Measurements from ENCODE around the gene SPAG16. TPM values are rescaled to one million over a fixed set of nuclear protein-coding genes. Genes with fewer than 3 reads are reported as not detected.
"Not testable (repeated sequence)": the region's sequence is repeated elsewhere in the genome, so short reads cannot be mapped to it uniquely, and the experiment has no call there.

SPAG16 gene
- polyA plus RNA-seq, 1 donor: 15.4 TPM

GRCh38 chr2:213559053-213559452 lies 274.8 kb downstream of the SPAG16 start:
- no peak for DNase-seq

GRCh38 chr2:213561759-213562158 lies 277.5 kb downstream of the SPAG16 start:
- DNase-seq: no peak

DNA sequence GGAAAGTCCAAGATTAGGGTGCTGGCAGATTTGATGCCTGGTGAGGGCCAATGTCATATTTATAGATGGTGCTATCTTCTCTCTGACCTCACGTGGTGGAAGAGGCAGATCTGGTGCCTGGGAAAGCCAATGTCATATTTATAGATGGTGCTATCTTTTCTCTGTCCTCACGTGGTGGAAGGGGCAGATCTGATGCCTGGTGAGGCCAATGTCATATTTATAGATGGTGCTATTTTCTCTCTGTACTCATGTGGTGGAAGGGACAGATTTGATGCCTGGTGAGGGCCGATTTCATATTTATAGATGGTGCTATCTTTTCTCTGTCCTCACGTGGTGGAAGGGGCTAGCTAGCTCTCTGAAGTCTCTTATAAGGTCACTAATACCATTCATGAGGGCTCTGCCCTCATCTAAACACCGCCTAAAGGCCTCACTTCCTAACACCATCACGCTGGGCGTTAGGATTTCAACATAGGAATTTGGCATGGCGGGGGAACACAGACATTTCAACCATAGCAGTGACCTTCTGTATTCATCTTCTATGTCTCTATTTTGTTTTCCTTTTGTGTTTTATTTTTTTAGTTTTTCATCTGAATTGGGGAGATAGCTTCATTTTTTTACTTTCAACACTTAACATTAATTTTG lies 278.4 kb downstream of the SPAG16 start:
- no peak for DNase-seq

DNA sequence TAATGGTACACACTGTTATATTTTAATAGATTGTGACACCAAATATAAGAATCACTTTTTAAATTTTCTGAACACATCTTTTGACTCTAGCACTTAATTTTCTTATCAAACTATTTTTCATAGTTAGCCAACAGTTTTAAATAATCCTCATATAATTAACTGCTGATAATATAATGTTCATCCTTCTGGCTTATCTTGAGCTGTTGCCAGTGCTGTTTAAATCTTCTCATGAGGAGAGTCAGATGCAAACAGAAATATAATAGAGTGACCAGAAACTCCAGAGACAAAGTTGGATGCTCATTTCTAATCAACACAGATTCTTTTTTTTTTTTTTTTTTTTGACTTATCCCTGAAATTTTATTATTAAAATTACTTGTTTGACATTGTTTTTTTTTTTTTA lies 282.6 kb downstream of the SPAG16 start:
- no peak for DNase-seq

DNA sequence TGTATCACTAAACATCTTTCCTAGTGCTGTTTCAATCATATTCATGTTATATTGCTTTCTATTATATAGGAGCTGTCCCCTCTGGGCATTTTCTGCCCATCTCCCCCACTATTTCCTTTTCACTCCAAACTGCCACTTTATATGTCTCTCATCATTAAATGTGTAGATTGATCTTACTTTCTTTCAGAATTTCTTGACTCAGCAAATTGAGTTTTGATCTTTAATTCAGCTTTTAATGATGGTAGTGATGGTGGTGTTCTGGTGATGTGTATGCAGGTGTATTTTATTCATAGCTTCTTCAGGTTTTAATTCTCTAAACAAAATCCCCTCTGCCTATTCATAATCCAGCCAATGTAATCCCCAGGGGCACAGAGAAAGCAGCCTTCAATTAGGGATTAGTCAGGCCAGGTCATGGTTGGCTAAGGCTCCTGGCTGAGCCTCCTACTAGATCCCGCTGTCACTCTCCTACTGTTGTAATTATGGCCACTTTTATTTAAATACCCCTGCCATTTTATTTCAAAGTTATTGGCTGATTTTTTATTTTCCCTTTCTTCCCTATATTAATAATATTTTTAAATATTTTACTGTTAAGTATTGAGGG lies 325.4 kb downstream of the SPAG16 start:
- no peak for DNase-seq

DNA sequence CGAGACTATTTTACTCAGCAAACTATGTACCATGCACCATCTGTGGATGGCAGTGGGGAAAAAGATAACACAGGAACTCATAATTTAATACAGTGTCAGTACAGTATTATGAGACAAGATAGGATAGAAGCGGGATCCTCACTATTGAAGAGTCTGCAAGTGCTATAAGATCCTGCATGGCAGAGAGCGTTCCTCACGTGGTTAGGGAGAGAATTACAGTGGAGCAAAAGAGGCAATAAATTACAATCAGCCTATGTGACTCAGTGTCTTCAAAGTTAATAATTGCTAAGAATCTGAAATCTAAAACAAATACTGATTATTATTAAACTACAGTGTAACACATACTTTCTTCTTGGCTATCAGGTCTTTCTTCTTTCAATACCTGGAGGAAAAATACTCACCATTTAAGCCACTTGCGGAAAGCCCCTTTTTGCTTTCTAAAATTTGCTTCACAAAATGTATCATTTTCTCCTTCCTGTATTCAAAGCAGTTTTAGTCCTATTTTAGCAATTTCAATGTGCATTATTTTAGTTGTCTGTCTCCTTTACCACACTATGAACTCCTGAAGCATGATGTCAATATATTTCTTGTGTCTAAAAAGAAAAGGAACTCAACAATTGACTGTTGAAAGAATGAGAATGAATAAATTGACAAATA lies 342.9 kb downstream of the SPAG16 start:
- no peak for DNase-seq

DNA sequence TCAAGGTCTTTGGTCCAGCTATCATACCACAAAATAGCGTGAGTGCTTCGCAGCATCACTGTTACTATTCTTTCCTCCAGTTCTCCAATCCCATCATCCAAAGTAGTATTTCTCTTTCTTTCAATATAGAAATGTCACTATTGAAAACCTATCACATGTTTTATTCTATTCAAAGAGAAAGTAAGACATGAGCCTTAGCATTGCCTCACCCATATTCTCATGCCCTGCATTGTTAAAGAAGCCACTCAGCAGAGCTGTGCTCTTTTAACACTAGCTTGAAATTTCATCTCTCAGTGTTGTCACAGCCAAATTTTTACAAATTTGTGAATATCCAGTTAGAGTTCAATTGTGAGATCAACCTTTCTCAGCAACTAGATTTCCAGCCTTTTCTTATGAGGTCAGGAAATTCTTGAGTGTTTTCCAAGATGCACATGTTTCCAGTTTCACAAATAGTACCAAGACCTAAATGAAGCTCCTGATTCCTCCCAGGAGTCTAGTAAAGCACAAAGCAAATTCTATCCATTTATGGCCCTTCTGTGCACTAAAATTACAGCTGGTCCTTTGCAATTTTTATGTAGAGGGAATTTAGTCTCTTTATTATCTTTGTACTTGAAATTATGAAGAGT lies 343.7 kb downstream of the SPAG16 start:
- peak; percentile 15 for DNase-seq

DNA sequence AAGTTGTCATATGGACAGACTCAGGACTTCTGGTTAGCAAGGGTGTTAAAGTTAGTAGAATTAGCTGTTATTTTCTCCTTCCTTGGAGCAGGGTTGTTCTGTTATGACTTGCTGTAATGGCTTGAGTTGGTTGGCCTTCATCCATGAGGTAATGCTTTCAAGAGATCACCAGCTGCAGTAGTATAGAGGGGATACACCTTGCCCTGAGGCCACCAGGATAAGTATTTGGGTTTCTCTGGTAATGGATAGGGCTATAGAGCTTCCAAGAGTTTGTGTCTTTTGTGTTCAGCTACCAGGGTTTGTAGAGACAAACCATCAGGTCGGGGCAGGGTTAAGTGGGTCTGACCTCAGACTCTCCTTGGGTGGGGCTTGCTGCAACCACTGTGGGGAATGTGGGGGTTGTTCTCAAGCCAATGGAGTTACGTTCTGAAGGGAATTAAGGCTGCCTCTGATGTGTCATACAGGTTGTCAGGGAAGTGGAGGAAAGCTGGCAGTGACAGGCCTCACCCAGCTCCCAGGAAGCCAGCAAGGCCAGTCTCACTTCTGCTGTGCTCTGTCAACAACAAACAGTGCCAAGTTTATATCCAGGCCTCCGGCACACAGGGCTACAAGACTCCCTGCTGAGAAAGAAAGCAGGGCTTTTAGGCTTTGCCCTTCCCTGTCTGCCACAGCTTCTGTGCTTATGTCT lies 356.6 kb downstream of the SPAG16 start:
- no peak for DNase-seq

- no peak for DNase-seq
These were observed 360.7 kb downstream of the SPAG16 start for GRCh38 chr2:213644926-213645325.

DNA sequence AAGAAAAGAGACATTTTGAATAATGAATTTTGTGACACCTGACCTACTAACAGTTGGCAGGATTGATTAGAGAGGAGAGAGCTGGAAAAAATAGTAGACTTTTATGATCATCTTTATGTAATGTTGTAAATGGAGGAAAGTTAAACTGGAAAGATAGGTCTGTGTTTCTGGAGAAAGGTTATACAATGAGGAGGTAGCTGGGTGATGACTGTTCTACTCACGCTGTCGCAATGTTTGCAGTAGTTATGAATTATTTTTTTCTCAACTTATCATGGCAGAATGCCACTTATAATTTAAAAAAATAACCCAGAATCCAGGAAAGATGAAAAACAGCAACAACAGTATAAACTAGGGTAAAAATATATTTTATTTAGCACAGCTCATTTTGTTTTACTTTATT lies 364.9 kb downstream of the SPAG16 start:
- DNase-seq: no peak

DNA sequence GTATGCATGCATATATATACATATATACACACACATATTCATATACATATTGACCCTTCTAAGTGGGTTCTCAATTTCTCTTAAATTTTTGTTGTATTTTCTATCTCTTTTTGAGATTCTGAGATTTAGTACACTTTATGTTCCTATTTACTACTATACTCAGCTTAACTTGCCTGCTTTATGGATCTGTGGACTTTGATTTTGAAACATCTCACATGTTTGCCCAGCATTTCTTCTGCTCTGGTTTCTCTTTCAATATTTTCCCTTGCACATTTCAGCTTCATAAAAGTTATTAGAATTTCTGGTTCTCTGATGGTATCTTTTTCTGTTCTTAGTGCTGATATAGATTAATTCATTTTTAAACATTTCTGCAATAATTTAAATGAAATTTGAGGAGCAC lies 380.6 kb downstream of the SPAG16 start:
- DNase-seq: no peak

- no peak for DNase-seq
These were observed 385.4 kb downstream of the SPAG16 start for GRCh38 chr2:213669657-213670056.

- DNase-seq: no peak
These were observed 394.4 kb downstream of the SPAG16 start for GRCh38 chr2:213678437-213679218.

GRCh38 chr2:213679894-213680293 lies 395.6 kb downstream of the SPAG16 start:
- no peak for DNase-seq

DNA sequence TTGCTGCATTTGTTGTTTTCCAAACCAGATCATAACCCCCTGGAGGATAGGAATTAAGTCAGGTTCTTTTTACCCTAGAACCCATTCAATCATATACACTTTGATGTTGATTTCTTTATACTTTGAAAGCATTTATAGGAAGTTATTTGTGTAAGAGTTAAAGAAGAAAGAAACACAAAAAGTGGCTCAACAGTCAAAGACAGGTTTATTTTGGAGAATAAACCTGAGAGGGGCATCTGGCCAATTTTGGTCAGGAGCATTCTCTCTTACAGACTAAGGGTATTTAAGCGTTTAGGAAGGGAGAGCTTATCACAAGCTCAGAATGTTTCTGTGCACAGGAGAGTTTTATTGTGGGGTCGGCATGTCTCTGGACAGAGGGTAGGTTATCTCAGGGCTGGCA lies 398.0 kb downstream of the SPAG16 start:
- DNase-seq: no peak

GRCh38 chr2:213688133-213688532 lies 403.9 kb downstream of the SPAG16 start:
- DNase-seq: no peak

- DNase-seq: not testable (repeated sequence)
These were observed 404.6 kb downstream of the SPAG16 start for GRCh38 chr2:213688825-213689224.

GRCh38 chr2:213689585-213689984 lies 405.3 kb downstream of the SPAG16 start:
- no peak for DNase-seq

DNA sequence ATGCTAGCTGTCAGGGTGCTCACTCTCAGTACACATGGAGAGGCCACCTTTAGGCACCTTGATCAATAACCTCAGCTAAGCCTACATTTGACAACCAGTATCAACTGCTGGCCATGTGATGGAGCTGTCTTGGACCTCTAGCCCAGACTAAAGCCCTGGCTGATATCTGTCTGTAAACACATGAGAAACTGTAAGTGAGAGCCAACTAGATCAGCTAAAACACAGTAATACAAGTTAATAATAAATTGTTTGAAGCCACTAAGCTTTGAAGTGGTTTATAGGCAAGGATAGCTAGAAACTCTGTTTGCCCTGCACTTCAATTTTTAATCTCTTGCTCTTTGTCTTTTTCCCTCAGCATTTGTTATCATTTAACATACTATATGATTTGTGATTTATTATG lies 407.1 kb downstream of the SPAG16 start:
- no peak for DNase-seq

DNA sequence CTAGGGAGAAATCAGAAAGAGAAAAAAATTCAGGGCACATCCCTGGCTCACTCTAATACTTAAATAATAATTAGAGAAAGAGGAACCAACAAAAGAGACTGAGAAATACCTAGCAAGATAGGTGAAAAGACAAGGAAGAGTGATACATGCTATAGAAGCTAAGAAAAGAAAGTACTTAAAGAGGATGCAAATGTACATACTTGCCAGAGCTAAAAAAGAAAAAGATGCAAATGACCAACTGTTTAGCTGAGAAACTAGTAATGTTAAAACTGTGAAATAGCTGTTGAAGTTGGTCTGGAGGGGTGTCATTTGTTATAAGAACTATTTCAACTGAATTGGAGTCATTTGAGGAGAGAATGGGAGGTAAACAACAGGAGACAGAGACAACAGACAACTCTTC lies 412.2 kb downstream of the SPAG16 start:
- no peak for DNase-seq

DNA sequence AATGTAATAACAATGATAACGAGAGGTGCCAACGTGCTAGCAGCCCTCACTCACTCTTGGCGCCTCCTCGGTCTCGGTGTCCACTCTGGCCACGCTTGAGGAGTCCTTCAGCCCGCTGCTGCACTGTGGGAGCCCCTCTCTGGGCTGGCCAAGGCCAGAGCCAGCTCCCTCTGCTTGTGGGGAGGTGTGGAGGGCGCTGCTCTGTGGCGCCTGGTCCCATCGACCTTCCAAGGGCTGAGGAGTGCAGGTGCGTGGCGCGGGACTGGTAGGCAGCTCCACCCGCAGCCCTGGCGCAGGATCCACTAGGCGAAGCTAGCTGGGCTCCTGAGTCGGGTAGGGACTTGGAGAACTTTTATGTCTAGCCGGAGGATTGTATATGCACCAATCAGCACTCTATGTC lies 417.1 kb downstream of the SPAG16 start:
- not testable (repeated sequence) for DNase-seq

DNA sequence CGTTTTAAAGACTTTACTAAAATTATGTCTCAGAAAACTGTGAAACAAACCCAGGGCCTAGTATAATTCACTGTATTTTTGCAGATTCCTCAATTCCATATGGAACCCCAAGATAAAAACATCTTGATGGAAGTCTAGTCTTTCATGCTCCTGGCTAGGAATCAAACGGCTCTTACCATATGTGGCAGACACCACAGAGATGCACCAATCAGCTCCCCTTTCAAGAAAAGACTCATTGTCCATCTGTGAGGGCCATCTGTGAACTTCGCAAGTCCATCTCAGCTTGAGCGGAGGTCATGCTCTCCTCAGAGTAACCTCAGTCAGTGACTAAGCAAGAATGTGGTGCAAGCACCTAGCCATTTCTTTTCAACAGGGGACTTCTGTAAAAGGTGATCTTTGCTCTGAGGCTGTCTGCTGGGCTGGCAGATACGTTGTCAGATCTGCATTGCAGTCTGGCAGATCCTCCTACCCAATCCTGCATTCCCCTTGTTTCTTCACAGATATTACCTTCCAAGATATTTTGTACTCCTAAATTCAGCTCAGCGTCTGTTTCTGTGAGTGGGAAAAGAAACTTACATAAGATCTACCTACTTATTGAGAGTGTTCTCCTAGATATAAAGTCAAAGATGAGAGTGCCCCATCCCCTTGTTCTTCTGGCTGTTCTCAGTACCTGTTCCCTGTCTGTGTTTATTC lies 419.3 kb downstream of the SPAG16 start:
- DNase-seq: no peak
